DMS 273 treated with DMSO at 0.1 percent for 48 hours (cell line): Measurements from ENCODE around the gene BMP6.

Experiments used
- DNase-seq: peaks from one replicate; lab custom pipeline; 2025; lab: John Stamatoyannopoulos, UW

BMP6 gene

GRCh38 chr6:7832904-7833750 is 107.2 kb downstream of the BMP6 start:
- DNase-seq, result no peak

GRCh38 chr6:7833751-7834070 is 107.8 kb downstream of the BMP6 start:
- no peak for DNase-seq

- no peak for DNase-seq
Measured at GRCh38 chr6:7836371-7837026, 110.6 kb downstream of the BMP6 start.

- DNase-seq, result no peak
Measured at GRCh38 chr6:7841781-7842468, 116.0 kb downstream of the BMP6 start.

- DNase-seq, result peak; percentile 32
Measured at GRCh38 chr6:7846966-7847818, 121.3 kb downstream of the BMP6 start.

GRCh38 chr6:7848229-7848628 is 122.3 kb downstream of the BMP6 start:
- no peak for DNase-seq

GRCh38 chr6:7851780-7852179 is 125.9 kb downstream of the BMP6 start:
- DNase-seq, result no peak

- no peak for DNase-seq
Measured at GRCh38 chr6:7859591-7859990, 133.7 kb downstream of the BMP6 start.

GRCh38 chr6:7865781-7866180 is 139.9 kb downstream of the BMP6 start:
- no peak for DNase-seq

- DNase-seq, result no peak
Measured at GRCh38 chr6:7866526-7866925, 140.6 kb downstream of the BMP6 start.

GRCh38 chr6:7868926-7869325 is 143.0 kb downstream of the BMP6 start:
- no peak for DNase-seq

GRCh38 chr6:7878401-7878964 is 152.6 kb downstream of the BMP6 start:
- no peak for DNase-seq

GRCh38 chr6:7879043-7879442 is 153.1 kb downstream of the BMP6 start:
- no peak for DNase-seq

- DNase-seq, result no peak
Measured at GRCh38 chr6:7879579-7879978, 153.7 kb downstream of the BMP6 start.

- no peak for DNase-seq
Measured at GRCh38 chr6:7879980-7880717, 154.2 kb downstream of the BMP6 start.

- DNase-seq, result no peak
Measured at GRCh38 chr6:7880718-7881107, 154.8 kb downstream of the BMP6 start.

- no peak for DNase-seq
Measured at GRCh38 chr6:7881765-7882500, 156.0 kb downstream of the BMP6 start.

GRCh38 chr6:7882505-7883257 is 156.8 kb downstream of the BMP6 start:
- DNase-seq, result no peak

GRCh38 chr6:7883381-7883780 is 157.5 kb downstream of the BMP6 start:
- no peak for DNase-seq

- DNase-seq, result no peak
Measured at GRCh38 chr6:7886132-7886531, 160.2 kb downstream of the BMP6 start.
